Measurements from ENCODE around the gene DGKZ.

The DGKZ gene

GRCh38 chr11:46351148-46351547 is 3.9 kb downstream of the DGKZ start:
- TF ChIP-seq CTCF (IDR thresholded peaks at IDR 0.05; ENCODE audit: low read depth, low read length): no peak
- in situ Hi-C loops (cut with HindIII; ENCODE audit: low sequenced_read_pairs): no loop called here
- DNase-seq (ENCODE audit: low read depth, low spot score): no peak
- H3K4me3 ChIP-seq (ENCODE audit: low read depth, low read length): no peak overlapping the region

DNA sequence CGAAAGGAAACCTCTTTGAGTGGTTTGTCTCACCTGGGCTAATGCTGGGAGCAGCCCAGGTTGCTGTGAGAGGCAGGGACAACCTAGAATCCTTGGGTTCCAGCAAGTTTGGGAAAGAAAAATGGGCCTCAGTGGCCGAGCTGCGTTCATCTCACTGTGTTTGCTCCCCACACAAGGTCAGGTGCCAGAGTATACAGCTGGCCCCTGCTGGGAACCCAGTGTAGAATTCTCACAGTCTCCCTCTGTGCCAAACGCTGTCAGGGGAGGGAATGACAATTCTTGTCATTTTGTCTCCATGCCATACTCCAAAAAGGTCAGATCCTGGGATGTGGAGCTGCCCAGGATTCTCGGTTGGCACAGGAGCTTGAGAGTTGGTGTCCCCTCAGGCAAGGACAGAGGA is 4.3 kb downstream of the DGKZ start:
- in situ Hi-C loops (cut with HindIII; ENCODE audit: low sequenced_read_pairs): no loop called here
- no peak overlapping the region for H3K4me3 ChIP-seq (ENCODE audit: low read depth, low read length)
- no peak for DNase-seq (ENCODE audit: low read depth, low spot score)
- TF ChIP-seq CTCF (IDR thresholded peaks at IDR 0.05; ENCODE audit: low read depth, low read length): no peak

DNA sequence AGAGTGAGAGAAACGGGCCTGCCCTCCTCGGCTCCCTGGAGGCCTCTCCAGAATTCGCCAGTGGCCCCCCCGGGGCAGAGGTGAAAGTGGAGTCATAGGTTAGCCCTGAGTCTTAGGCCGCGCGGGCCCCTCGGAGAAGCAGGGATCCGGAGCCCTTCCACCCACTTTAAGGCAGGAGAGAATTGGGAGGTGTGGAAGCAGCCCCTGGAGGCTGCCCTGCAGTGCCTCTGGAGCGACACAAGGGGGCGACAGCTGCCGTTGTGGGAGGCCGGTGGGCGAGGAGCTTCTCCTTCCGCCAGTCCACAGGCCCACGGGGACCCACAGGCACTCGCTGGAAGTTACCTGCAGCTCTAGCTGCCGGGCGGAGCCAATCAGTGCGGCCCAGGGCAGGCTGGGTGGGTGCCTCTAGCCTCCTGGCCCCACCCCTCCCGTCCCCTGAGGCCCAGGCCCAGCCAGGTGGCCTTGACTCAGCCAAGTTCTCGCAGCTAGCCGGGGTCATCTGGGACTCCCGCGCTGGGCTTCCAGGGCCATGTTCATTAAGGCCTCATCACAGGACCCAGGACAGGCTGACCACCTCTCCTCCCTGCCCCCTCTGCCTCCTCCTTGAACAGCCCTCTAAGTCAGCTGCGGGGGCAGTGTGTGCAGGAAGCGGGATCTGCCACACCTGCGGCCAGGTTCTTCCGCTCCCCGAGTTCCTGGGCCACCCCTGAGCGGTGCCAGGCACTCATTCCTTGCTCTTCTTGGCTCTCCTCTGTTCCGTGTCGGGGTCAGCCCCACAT is 5.0 kb downstream of the DGKZ start:
- TF ChIP-seq CTCF (IDR thresholded peaks at IDR 0.05; ENCODE audit: low read depth, low read length): peak; percentile 89
- in situ Hi-C loops (cut with HindIII; ENCODE audit: low sequenced_read_pairs): no loop called here
- DNase-seq (ENCODE audit: low read depth, low spot score): no peak
- no peak overlapping the region for H3K4me3 ChIP-seq (ENCODE audit: low read depth, low read length)

DNA sequence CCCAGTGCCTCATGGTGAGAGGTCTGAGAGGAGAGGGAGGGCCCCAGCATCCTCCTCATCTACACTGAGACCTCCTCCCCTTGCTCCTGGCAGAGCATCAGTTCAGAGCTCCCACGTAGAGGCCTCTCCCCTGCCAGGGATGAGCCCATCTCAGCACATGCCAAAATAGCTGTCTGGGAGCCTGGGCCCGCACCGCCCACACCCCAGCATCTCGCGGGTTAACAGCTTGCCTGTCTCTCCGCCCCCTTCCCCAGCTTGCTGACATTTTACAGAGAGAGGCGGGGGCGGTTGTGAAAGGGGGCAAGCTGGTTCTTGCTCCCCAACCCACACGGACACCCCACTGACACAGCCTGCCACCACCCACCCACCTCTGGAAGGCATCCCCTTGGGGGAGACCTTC is 6.4 kb downstream of the DGKZ start:
- TF ChIP-seq CTCF (IDR thresholded peaks at IDR 0.05; ENCODE audit: low read depth, low read length): no peak
- no peak for DNase-seq (ENCODE audit: low read depth, low spot score)
- in situ Hi-C loops (cut with HindIII; ENCODE audit: low sequenced_read_pairs): no loop called here
- no peak overlapping the region for H3K4me3 ChIP-seq (ENCODE audit: low read depth, low read length)

- no peak for TF ChIP-seq CTCF (IDR thresholded peaks at IDR 0.05; ENCODE audit: low read depth, low read length)
- peak; percentile 58 for DNase-seq (ENCODE audit: low read depth, low spot score)
- in situ Hi-C loops (cut with HindIII; ENCODE audit: low sequenced_read_pairs): no loop called here
- H3K4me3 ChIP-seq (ENCODE audit: low read depth, low read length): no peak overlapping the region
Measured at GRCh38 chr11:46356924-46357482, 9.7 kb downstream of the DGKZ start.

GRCh38 chr11:46357483-46357936 is 10.2 kb downstream of the DGKZ start:
- DNase-seq (ENCODE audit: low read depth, low spot score): no peak
- in situ Hi-C loops (cut with HindIII; ENCODE audit: low sequenced_read_pairs): no loop called here
- TF ChIP-seq CTCF (IDR thresholded peaks at IDR 0.05; ENCODE audit: low read depth, low read length): no peak
- H3K4me3 ChIP-seq (ENCODE audit: low read depth, low read length): no peak overlapping the region

Measured in astrocyte of the spinal cord (primary cell).